ENCODE data around the gene DAZ4. TPM values are rescaled to one million over a fixed set of nuclear protein-coding genes. Genes with fewer than 3 reads are reported as not detected.

DAZ4 gene
- not detected in 2 replicates for total RNA-seq

GRCh38 chrY:24833619-24834018 is at the start of gene DAZ4:
TSS of gene DAZ4 (plus strand) at chrY:24833919. CDS start at chrY:24834127, 208 bp downstream.

GRCh38 chrY:24813293-24813692 is 20.4 kb upstream of the DAZ4 start, which contains the start of gene DAZ3:
TSS of gene DAZ3 (minus strand) at chrY:24813393. CDS start at chrY:24813185, 208 bp downstream.

Other genes starting within 250 kb of the DAZ4 start
- gene BPY2B, start 215.9 kb upstream of the DAZ4 start, total RNA-seq, result not detected in 2 replicates
- not detected in 2 replicates for gene DAZ3, start 20.5 kb upstream of the DAZ4 start, total RNA-seq
- not detected in 2 replicates for gene BPY2C, start 218.2 kb downstream of the DAZ4 start, total RNA-seq